ENCODE results near the gene OPA3.

OPA3 gene

DNA sequence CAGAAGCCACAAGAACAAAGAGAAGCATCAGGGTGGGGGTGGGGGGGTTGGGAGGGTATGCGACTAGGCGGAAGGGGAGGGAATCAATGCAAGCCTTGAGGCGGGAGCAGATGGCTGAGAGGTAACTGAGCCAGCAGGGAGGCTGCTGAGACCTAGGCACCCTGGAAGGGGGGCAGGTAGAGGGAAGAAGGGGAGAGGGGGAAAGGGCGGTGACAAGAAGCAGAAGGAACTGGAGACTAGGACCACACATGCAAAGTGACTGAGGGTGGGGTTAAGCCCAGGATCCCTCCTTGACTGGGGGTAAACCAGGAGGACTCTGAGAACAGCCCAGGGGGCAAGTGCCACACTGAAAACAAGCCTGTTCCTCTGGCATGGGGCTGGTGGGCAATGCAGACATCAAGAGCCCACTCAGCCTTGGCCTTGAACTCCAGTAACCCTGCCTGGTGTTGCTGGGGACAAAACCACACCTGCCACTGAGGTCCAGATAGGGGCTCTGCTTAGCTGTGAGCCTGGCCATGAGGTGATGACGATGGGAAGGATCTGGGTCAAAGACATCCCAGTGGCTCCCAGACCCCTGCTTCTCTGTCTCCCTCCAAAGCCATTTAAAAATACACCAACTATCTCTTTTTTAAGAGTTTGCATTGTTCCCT is 20.3 kb downstream of the OPA3 start:
- no peak for DNase-seq (ENCODE audit: low read depth)

DNA sequence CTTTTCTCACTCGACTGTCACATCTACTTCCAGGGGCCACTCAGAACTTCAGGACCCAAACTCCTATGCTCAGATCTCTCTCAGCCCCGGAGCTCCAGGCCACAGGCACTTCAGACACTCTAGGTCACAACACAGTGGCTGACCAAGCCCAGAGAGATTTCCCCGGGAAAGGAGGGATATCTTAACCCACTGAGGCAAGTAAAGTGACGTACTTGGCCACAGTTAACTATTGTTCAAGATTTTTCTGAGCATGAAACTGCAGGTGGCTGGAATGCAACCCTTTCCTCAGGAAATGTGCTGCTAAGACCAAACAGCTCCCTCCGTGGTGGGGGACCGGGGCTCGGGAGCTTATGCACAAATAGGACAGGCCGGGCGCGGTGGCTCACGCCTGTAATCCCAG is 23.9 kb downstream of the OPA3 start:
- no peak for DNase-seq (ENCODE audit: low read depth)

DNA sequence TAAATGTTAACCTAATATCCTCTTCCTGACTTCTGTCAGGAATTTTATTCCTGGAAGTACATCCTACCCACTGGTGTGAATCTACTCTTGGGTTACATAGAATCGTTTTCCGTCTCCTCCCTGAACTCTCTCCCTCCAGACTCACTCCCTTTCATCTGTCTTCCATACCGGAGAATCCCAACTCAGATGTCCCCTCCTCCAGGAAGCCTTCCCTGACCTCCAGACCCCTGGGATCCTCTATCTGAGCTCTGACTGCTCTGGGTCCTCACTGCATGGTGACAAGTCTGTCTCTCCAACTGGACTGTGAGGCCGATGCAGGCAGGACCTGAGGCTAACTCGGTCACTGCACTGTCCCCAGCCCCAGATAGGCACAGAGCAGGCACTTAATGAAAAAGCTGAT is 24.6 kb downstream of the OPA3 start:
- no peak for DNase-seq (ENCODE audit: low read depth)

DNA sequence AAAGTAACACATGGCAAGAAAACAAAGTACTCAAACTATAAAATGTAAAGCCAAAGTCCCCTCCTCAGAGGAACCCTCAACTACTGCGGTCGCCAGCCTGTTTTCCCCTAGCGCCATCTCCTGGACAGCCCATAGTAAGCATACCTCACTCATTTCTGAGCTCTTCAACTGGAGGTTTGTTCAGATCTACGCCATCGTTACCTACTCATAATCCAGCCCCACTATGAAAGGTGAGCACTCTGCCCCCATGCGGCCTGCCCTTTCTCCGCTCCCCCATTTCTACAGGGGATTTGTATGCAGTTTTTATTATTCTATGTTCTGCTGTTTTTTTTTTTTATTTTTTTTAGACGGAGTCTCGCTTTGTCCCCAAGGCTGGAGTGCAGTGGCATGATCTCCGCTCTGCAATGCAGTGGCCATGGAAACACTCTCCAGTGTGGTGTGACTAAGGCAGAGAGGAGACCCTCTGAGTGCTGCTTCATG is 26.2 kb downstream of the OPA3 start:
- DNase-seq (ENCODE audit: low read depth) = no peak

DNA sequence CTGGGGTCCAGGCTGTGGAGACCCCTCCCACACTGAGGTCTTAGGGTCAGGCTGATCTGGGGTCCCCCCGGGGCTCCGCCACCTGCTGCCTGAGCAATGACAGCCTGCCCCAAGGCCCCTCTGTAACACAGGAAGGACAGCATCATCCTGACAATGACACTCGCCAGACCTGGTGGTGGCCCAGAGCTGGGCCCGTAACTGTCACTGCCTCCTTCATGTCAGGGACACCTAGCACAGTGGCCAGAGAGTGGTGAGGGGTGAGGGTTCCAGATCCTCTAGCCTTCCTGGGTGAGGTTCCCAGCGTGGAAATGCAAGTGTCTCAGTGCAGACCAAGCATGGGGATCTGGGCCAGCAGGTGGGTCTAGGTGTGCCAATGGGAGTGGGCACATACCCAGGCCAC is 27.8 kb downstream of the OPA3 start:
- no peak for DNase-seq (ENCODE audit: low read depth)

DNA sequence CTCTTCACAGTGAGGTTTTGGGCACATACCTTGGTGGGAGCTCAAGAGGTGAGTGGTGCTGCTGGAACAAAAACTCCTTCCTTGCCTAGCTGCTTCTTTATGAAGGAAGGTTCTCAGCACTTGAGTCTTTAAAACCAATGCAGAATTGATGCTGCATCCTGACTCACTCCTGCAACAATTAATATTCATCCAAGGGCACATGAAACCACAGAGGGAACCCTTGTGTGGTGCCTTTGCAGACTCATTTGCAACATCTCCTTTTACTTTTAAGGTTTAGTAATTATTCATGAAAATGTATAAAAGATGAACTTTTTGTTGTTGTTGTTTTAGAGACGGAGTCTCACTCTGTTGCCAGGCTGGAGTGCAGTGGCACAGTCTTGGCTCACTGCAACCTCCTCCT is 30.1 kb downstream of the OPA3 start:
- no peak for DNase-seq (ENCODE audit: low read depth)

DNA sequence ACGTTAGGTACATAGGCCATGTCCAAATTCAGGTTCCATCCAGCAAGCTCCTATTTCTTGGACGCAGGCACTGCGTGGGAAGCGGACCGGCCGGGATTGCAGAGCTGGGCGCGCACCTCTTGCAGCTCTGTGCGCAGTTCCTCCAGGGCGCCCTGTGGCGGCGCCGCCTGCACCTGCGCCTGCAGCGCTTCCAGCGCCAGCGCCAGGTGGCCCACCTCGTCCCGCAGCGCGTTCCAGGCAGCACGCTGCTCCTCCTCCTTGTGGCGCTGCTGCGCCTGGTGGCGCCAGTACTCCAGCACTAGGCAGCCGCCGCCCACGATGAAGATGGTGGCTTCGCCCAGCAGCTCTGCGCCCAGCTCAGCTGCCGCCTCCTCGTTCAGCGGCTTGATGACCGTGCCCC is 31.1 kb downstream of the OPA3 start:
- DNase-seq (ENCODE audit: low read depth) = no peak

DNA sequence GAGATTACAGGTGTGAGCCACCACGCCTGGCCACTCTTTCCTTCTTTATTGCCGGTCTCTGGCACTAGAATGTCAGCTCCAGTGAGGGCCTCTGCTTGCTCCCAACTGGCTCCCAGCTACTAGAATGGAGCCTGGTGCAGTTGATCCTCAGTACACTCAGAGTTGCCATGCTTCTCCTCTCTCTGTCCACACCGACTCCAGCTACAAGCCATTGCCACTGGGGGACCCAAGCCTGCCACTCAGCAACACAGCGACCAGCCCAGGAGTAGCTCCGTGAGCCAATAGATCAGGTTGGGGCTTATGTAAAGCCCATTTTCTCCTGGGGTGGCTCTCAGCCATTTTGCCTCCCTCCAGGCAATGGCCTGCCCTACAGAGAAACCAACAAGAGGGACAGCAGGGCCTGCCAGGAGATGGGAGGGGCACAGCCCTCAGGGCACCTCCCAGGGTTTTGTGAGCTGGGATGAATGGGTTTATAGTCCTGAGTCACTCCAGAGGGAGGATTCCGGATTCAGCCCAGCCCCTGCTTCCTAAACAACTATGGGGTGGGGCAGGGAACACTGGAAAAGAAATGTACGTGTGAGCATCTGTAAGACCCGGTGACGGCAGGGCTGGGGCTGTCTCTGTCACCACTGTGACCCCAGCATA is 36.5 kb downstream of the OPA3 start:
- no peak for DNase-seq (ENCODE audit: low read depth)

DNA sequence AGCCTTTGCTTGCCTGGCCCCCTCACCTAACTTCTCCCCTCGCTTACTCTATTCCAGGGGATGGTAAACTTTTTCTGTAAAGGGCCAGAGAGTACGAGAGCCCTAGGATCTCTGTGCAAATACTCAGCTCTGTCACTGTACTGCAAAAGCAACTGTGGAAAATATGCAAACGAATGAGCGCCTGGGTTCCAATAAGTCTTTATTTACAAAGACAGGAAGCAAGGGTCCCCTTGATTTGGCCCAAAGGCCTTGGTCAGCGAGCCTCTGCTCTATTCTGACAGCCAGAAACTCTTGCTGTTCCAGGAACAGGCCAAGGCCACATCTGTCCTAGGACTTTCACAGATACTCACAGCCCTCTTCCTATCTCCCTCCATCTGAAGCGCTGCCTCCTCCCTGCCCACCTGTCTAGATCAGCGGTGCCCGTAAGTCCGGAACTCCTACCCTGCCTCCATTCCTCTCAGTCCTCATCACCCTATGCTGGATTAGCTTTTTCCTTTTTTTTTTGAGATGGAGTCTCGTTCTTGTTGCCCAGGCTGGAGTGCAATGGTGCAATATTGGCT is 37.3 kb downstream of the OPA3 start:
- DNase-seq (ENCODE audit: low read depth) = no peak

DNA sequence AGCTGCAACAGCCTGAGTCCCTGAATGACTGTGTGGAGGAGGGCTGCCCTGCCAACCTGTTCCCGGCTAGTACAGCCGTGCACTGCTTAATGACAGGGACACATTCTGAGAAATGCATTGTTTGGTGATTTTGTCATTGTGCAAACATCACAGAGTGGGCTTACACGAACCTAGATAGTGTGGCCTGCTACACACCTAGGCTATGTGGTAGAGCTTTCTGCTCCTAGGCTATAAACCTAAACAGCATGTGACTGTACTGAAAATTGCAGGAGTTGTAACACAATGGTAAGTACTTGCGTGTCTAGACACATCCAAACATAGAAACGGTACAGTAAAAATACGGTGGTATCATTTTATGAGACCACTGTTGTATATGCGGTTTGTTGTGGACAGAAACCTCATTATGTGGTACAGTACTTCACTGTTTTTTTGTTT is 42.4 kb downstream of the OPA3 start:
- DNase-seq (ENCODE audit: low read depth) = no peak

DNA sequence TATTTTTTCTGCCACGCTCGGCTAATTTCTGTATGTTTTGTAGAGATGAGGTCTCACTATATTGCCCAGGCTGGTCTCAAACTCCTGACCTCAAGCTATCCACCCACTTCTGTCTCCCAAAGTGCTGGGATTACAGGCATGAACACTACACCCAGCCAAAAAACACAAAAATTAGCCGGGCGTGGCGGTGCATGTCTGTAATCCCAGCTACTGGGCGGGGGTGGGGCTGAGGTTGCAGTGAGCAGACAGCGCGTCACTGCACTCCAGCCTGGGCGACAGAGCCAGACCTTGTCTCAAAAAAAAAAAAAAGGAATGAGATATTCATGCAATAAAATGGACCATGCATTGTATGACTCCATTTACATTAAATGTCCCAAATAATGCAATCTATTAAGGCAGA is 45.1 kb downstream of the OPA3 start:
- no peak for DNase-seq (ENCODE audit: low read depth)

DNA sequence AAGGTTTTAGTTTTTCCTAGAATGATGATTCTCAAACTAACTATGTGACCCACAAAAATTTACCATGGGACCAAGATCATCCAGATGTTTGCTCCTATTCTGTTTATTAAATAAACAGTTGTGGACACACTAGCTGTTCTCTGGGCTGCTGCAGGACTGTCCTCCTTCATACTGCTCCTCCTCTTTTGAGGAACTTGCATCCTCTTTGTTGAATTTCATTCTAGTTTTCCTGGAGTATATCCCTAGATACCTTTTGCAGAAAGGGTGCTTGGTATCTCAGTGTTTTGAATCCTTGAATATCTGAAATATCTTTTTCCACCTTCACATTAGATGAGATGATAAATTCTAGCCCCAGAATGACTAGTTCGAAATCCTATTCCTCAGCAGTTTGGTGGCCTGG is 53.3 kb downstream of the OPA3 start:
- DNase-seq (ENCODE audit: low read depth) = no peak

DNA sequence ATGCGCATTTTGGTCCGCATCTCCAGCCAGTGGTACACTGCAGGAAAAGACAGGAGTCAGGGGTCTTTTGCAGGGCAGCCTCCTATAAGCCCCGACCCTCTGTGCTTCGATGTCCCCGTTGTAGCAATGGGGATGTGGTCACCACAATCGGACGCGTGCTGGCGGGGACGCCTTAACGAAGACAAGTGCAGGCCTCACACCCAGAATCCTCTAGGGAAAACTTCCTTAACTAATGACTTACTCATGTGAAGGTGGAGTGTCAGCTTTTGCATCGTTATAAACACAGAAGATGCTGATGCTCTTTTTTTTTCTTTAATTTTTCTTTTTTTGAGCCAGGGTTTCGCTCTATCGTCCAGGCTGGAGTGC is 55.2 kb downstream of the OPA3 start:
- DNase-seq (ENCODE audit: low read depth) = no peak

DNA sequence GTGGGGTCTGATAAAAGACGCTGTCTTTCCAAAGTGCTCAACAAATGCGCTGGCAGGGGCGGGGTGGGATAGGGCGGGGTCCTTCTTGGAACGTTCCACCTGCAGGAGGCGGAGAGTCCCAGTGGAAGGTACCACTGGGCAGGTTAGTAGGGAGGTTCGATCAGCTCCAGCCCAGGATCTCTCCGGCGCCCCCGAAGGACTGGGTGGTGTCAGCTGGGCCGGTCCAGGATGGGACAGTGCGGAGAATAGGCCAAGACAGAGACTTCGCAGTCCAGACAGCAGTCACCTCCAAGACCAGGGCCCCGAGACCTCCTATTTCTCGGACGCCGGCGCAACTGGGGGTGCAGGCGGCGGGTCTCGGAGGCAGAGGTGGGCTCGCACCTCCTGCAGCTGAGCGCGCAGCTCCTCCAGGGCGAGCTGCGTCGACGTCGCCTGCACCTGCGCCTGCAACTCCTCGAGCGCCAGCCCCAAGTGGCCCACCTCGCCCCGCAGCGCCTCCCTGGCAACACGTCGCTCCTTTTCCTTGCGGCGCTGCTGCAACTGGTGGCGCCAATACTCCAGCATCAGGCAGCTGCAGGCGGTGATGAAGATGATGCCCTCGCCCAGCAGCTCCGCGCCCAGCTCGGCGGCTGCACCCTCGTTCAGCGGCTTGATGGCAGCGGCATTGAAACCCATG is 55.7 kb downstream of the OPA3 start:
- DNase-seq (ENCODE audit: low read depth) = no peak

DNA sequence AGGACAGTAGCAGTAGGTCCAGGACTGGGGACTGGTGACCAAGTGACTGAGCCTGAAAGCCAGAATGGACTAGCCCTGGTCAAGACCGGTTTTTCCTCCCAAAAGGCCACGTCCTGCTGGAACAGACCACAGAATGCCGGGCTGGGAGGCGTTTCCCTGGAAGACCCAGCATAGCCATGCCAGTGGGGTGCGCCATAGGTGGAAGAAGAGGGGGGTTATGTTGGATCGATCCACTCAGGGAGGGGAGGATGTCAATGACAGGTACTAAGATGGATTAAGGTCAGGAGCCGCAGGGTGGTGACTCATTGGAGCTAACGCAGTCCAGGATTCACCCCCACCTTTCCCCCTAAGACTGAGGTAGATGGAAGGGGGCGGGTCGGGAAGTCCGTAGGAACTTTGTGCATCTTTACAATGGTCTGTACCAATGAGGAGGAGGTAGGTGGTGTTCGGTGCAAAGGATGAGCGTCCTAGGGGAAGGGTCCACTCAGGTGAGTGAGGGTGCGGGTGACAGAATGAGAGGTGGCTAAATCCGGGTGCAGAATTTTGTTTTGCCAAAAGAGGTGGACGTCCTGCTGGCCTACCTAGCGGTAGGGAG is 56.4 kb downstream of the OPA3 start:
- DNase-seq (ENCODE audit: low read depth) = no peak

DNA sequence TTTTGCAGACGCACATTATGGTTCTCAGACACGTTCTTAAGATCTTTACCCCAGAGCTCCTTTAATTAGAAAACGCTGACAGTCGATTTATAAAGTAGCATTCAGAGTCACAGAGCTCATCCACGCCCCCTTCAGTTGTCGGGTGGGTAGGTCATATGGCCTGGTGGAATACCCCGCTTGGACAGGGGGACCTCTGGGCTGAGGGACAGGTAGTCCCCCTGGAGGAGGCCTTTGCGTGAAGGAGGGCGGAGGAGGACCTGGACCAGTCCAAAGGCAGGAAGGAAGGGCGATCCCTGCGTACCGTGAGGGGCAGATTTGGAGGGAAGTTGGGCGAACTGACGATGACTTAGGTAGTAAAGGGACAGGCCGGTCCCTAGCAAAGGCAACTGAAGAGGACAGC is 56.9 kb downstream of the OPA3 start:
- DNase-seq (ENCODE audit: low read depth) = no peak

DNA sequence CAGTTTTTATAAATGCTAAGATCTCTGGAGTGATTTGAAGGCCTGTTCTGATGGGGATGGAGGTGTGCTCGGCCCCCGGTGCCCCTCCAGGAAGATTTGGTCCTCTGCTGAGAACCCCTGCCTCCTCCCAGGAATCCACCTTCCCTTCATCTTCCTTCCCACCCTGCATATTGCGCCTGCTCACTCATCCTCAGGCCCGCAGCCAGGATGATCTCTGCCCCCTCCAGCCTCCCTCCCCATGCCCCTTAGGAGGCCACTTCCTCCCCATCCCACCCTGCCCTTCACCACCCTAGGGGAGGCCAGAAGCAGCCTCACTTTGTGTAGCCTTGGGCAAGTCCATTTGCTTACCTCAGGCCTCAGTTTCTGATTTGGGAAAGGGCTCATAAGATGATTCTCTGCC is 57.6 kb downstream of the OPA3 start:
- no peak for DNase-seq (ENCODE audit: low read depth)

DNA sequence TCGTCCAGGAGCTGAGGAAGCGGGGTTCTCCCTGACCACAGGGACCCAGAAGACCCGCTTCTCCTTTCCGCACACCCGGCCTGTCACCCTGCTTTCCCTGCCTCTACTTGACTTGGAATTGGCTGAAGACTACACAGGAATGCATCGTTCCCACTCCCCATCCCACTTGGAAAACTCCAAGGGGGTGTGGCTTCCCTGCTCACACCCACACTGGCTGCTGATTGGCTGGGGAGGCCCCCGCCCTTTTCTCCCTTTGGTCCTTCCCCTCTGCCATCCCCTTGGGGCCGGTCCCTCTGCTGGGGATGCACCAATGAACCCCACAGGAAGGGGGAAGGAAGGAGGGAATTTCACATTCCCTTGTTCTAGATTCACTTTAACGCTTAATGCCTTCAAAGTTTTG is 58.5 kb downstream of the OPA3 start:
- no peak for DNase-seq (ENCODE audit: low read depth)

DNA sequence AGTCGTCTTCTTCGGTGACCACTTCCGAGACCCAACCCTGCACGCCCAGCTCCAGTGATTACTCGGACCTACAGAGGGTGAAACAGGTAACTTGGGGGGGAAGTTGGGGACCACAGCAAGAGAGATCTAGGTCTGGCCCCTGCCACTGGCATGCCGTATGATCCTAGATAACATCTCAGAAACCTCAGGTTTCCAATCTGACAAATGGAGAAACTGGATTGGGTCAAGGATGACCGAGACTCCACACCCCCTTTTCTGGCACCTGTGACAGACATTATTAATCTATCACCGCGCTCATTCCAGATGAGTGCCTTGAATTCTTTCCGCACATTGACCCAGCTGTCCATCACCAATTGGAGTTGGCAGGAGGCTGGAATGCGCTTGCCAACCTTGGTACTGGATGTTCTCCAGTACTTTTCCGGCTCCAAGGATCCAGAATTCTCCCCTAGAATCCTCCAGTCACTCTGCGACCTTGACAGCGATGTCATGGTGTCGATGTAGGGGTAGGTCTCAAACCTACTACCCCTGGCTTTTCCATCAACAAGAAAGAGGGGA is 60.0 kb downstream of the OPA3 start:
- no peak for DNase-seq (ENCODE audit: low read depth)

DNA sequence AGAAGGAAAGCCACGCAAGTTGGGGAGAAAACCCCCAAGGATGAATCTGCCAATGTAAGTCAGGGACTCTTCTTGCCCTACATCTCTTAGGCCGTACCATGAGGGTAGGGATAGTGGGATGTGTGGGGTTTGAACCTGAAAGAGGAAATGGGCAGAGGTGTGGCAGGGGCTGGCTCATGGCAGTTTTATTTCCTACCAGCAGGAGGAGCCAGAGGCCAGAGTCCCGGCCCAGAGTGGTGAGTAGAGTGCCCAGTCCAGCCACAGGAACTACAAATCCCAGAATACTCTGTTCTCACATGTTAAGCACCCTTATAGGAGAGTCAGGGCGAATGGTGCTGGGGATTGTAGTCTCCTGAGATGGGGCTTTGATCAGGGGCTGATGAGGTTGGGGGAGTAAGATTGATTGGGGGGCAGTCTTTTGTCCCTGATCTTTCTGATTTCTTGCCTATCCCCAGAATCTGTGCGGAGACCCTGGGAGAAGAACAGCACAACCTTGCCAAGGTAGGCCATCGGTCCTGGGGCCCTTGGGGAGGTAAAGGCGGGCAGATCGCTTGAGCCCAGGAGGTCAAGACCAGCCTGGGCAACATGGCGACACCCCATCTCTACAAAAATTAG is 60.9 kb downstream of the OPA3 start:
- DNase-seq (ENCODE audit: low read depth) = no peak

DNA sequence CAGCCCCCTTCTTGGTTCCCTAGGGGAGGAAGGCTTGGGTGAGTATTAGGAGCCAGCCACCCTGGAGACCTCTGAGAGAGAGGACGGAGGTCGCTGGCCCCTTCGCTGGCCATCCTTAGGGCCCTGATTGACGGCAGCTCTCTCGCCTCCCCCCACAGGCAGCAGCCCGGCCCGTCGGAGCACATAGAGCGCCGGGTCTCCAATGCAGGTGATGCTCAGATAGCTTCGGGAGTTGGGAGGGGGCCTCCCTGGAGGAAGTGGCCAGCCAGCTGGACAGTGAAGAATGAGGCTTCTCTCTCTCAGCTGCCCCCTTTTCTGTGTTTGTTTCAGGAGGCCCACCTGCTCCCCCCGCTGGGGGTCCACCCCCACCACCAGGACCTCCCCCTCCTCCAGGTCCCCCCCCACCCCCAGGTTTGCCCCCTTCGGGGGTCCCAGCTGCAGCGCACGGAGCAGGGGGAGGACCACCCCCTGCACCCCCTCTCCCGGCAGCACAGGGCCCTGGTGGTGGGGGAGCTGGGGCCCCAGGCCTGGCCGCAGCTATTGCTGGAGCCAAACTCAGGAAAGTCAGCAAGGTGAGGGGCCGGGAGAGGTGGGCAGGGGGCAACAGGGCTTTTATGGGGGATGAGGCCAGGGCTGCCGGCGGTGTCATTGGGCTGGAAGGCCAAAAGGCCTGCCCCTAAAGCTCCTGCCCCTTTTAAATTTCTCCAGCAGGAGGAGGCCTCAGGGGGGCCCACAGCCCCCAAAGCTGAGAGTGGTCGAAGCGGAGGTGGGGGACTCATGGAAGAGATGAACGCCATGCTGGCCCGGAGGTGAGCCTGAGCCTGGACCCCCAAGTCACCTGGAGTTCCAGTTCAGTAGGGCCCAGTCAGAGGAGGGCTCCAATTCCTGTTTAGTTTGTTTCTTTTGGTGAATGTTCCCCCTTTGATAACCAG is 62.3 kb downstream of the OPA3 start:
- no peak for DNase-seq (ENCODE audit: low read depth)

All from CMK (cell line).